GM12878 (cell line): ENCODE data around the gene B3GNT2. TPM values are rescaled to one million over a fixed set of nuclear protein-coding genes. Genes with fewer than 3 reads are reported as not detected.

Experiments
- ATAC-seq: fragments of 200-7000 bp; cut with Tn5 transposase; 3 replicates; pipeline ENCODE4 v1.9.1; 2020; ENCODE audit warnings: mild to moderate bottlenecking, moderate library complexity
- BruUV-seq: library from RNA; stranded (reverse); fragments of 400-500 nt; replicated peaks from 2 replicates; lab custom pipeline; 2021; lab: Mats Ljungman, UMichigan
- CTCF ChIA-PET: fragments of 300-600 bp; sonication (Branson Sonifier 250); formaldehyde crosslinking; extraction: SDS; loops from one replicate; lab custom pipeline; 2021; ENCODE audit warnings: inconsistent platforms; lab: Yijun Ruan, JAX
- POLR2A ChIA-PET: fragments of 350-600 bp; formaldehyde crosslinking; extraction: SDS; loops from one replicate; lab custom pipeline; 2021; ENCODE audit warnings: inconsistent platforms; lab: Charles Lee
- RAD21 ChIA-PET: fragments of 300-600 bp; sonication (Branson Sonifier 250); formaldehyde crosslinking; loops from one replicate; lab custom pipeline; 2023; ENCODE audit warnings: antibody characterized with exemption; ENCODE audit not compliant: unreplicated experiment; lab: Charles Lee
- SMC1A ChIA-PET: fragments of 300-600 bp; sonication (Branson Sonifier 250); formaldehyde crosslinking; loops from one replicate; lab custom pipeline; 2023; ENCODE audit not compliant: unreplicated experiment, uncharacterized antibody; lab: Charles Lee
- DNase-seq: peaks from one replicate; pipeline ENCODE4 v3.0.0-alpha.2; 2011; ENCODE audit warnings: low read depth, low spot score
- FAIRE-seq: peaks from 3 replicates; lab custom pipeline; 2011; peaks lifted over from hg19 to GRCh38; lab: Jason Lieb, UNC
- H2AFZ ChIP-seq: 2 replicates; pipeline ENCODE4 v1.6.0; 2011; ENCODE audit warnings: low read depth, low read length, control low read depth; ENCODE audit not compliant: control insufficient read depth
- H3K27ac ChIP-seq: 2 replicates; pipeline ENCODE4 v1.5.1; 2011; ENCODE audit warnings: control low read depth; ENCODE audit not compliant: control insufficient read depth, insufficient read depth
- H3K27me3 ChIP-seq, 2 experiments: replicated peaks in 1 of 2; 2 replicates each; pipeline versions ENCODE4 v1.6.0 to v1.6.1; 2011; ENCODE audit warnings: low read length in 1 of 2; ENCODE audit not compliant: control insufficient read depth in 2 of 2, insufficient read depth in 2 of 2
- H3K36me3 ChIP-seq, 2 experiments: 2 replicates each; pipeline ENCODE4 v1.5.1; 2011; ENCODE audit warnings: low read length in 1 of 2; ENCODE audit not compliant: control insufficient read depth in 2 of 2, insufficient read depth in 2 of 2
- H3K4me1 ChIP-seq: 2 replicates; pipeline ENCODE4 v1.6.1; 2011; ENCODE audit warnings: mild to moderate bottlenecking, low read length, moderate library complexity, mixed read lengths; ENCODE audit not compliant: control insufficient read depth, insufficient read depth
- H3K4me2 ChIP-seq: 2 replicates; pipeline ENCODE4 v1.6.0; 2011; ENCODE audit warnings: control low read depth; ENCODE audit not compliant: control insufficient read depth, insufficient read depth
- H3K4me3 ChIP-seq: fragments of 200-600 bp; sonication (generic); 2 replicates; pipeline ENCODE4 v1.5.1; 2016
- H3K79me2 ChIP-seq: 2 replicates; pipeline ENCODE4 v1.6.0; 2011; ENCODE audit warnings: low read length; ENCODE audit not compliant: control insufficient read depth, insufficient read depth
- H3K9ac ChIP-seq: 2 replicates; pipeline ENCODE4 v1.8.0; 2011; ENCODE audit warnings: low read length, control low read depth, mixed read lengths; ENCODE audit not compliant: control insufficient read depth, insufficient read depth
- H3K9me3 ChIP-seq: replicated peaks from 3 replicates; pipeline ENCODE4 v1.5.1; 2011; ENCODE audit warnings: mild to moderate bottlenecking, low read length; ENCODE audit not compliant: control insufficient read depth, insufficient read depth
- H4K20me1 ChIP-seq: 2 replicates; pipeline ENCODE4 v1.6.0; 2011; ENCODE audit not compliant: control insufficient read depth, insufficient read depth
- CUX1 ChIP-seq: IDR thresholded peaks from 2 replicates; pipeline ENCODE4 v1.6.1; 2012; ENCODE audit warnings: improper control_type of control experiment, low read depth, low read length; ENCODE audit not compliant: insufficient replicate concordance
- REST ChIP-seq: IDR thresholded peaks from 2 replicates; pipeline ENCODE4 v1.6.1; 2012; ENCODE audit warnings: mild to moderate bottlenecking, low read depth, low read length
- RUNX3 ChIP-seq: IDR thresholded peaks from 2 replicates; pipeline ENCODE4 v1.6.1; 2012; ENCODE audit warnings: low read length, inconsistent platforms
- SMAD5 ChIP-seq: IDR thresholded peaks from 2 replicates; pipeline ENCODE4 v1.6.1; 2016; ENCODE audit warnings: antibody characterized with exemption, low read depth
- TBL1XR1 ChIP-seq: IDR thresholded peaks from 2 replicates; pipeline ENCODE4 v1.6.1; 2012; ENCODE audit warnings: low read depth, low read length, improper control_type of control experiment
- TCF12 ChIP-seq: IDR thresholded peaks from 2 replicates; pipeline ENCODE4 v1.6.1; 2011; ENCODE audit warnings: low read depth, mild to moderate bottlenecking, low read length
- TCF7 ChIP-seq: IDR thresholded peaks from 2 replicates; pipeline ENCODE4 v1.6.1; 2014; ENCODE audit warnings: antibody characterized with exemption, borderline replicate concordance
- ZNF207 ChIP-seq: fragments of 450-650 bp; IDR thresholded peaks from 2 replicates; pipeline ENCODE4 v1.6.1; 2014; ENCODE audit warnings: antibody characterized with exemption, mild to moderate bottlenecking, borderline replicate concordance
- ZNF24 ChIP-seq: fragments of 450-650 bp; IDR thresholded peaks from 2 replicates; pipeline ENCODE4 v1.6.1; 2017; ENCODE audit warnings: antibody characterized with exemption, mild to moderate bottlenecking
- ZNF687 ChIP-seq: fragments of 450-650 bp; IDR thresholded peaks from 2 replicates; pipeline ENCODE4 v1.6.1; 2017; ENCODE audit warnings: mild to moderate bottlenecking, moderate library complexity
- WGBS: methylation state at CpG from one replicate; pipeline ENCODE4 v1.1.6; 2016; ENCODE audit warnings: low lambda C conversion rate; ENCODE audit not compliant: insufficient replicate concordance, insufficient coverage; ENCODE audit errors: missing lambda C conversion rate; 5-methylcytosine and 5-hydroxymethylcytosine counted together
- in situ Hi-C: fragments of 300-500 bp; cut with MboI; formaldehyde crosslinking; loops from 9 replicates; pipeline ENCODE4 v1.14.3; 2018; ENCODE audit warnings: mixed read lengths
- intact Hi-C: fragments of 100-400 bp; cut with micrococcal nuclease; formaldehyde crosslinking; loops from one replicate; pipeline ENCODE4 v1.14.2; 2022; ENCODE audit not compliant: unreplicated experiment
- polyA plus RNA-seq, 11 experiments: library from polyadenylated mRNA; depleted of rRNA in 4 of 11; unstranded in 6 of 11; stranded (reverse) in 5 of 11; fragments of >200 nt; fragmentation: Nextera tagmentation in 4 of 11; fragmentation: Illumina TruSeq in 1 of 11; extraction: Ambion mirVana in 4 of 11; extraction: Trizol in 1 of 11; gene quantifications; 1 replicate in 1 of 11; 2 replicates in 10 of 11; pipeline versions ENCODE4 v1.2.1 to v1.2.3, GENCODE V29; 2011 to 2016; ENCODE audit warnings: inconsistent platforms in 2 of 11, missing spikeins in 2 of 11, low read depth in 1 of 11
- total RNA-seq, 4 experiments: library from RNA; depleted of rRNA in 3 of 4; stranded (reverse); fragments of >200 nt in 3 of 4; fragmentation: Illumina TruSeq in 1 of 4; extraction: Trizol in 1 of 4; gene quantifications; 2 replicates each; pipeline versions ENCODE4 v1.2.1 to v1.2.3, GENCODE V29; 2013 to 2021

The B3GNT2 gene
- total and polyA plus RNA-seq, 10 of the 15 experiments (the other 5 are each of a cell fraction or from before 2014, with no cell fraction given): 19.7 to 103 (median 76.3) TPM

- TF ChIP-seq CUX1 (no peak), ZNF24 (no peak), SMAD5 (no peak)
- TF ChIP-seq, all 136 proteins: peak for 0
These were observed 44.6 kb upstream of the B3GNT2 start (continued) for GRCh38 chr2:62151306-62151638.

- Histone ChIP-seq H3K79me2 (peaks cover 25% of the 10 kb centered on the region), H3K4me2 (no peak overlapping the region), H3K36me3 (no peaks in the 10 kb centered on the region; a peak in 1 of 4 replicates), H3K4me1 (peaks cover 24% of the 10 kb centered on the region), H3K27ac (no peak overlapping the region), H4K20me1 (no peaks in the 10 kb centered on the region), H3K9me3 (peaks cover 2% of the 10 kb centered on the region; the same call in 1 of the 3 replicates), H3K9ac (no peak overlapping the region), H3K4me3 (no peak overlapping the region), H2AFZ (no peak overlapping the region), H3K27me3 (no peaks in the 10 kb centered on the region)
- in situ Hi-C loops (no loop called here), intact Hi-C loops (no loop called here)
- ChIA-PET CTCF (interaction anchor here (0.7 to 1.3 kb wide), 3 partner anchors 48 to 1255 kb away, joined by 3 to 4 read pairs (median 3); no protein-coding TSS in a partner anchor), RAD21 (no interaction called here), SMC1A (interaction anchor here (0.8 to 2.5 kb wide), 3 partner anchors 11 to 156 kb away, joined by 3 to 8 read pairs (median 4); no protein-coding TSS in a partner anchor), POLR2A (no interaction called here)
- 96% methylated on average over 3 of the region's 3 CpGs for WGBS
- no TSS peak for BruUV-seq
- DNase-seq: no peak
- ATAC-seq: no peak
- FAIRE-seq: no peak
- no peak for TF ChIP-seq REST
- TF ChIP-seq ZNF687: no peak
- no peak for TF ChIP-seq RUNX3
- TF ChIP-seq TCF7: no peak
- no peak for TF ChIP-seq ZNF207
- no peak for TF ChIP-seq TCF12
- TF ChIP-seq TBL1XR1: no peak
These were observed 43.9 kb upstream of the B3GNT2 start for GRCh38 chr2:62152000-62152399.
